ENCODE results near the gene FGFR2. TPM values are rescaled to one million over a fixed set of nuclear protein-coding genes. Genes with fewer than 3 reads are reported as not detected.

The FGFR2 gene
- total RNA-seq, 4 donors from 2014 or later = 41.6 to 79.3 (median 60.5) TPM

- WGBS, 2 donors (ENCODE audit: low coverage in 1 of 2) = 87% methylated on average over 4 of the region's 14 CpGs; no CpG with 5 or more reads in 1 of the 2 donors
- no peaks in the 10 kb centered on the region for H3K9me3 ChIP-seq
- H3K27me3 ChIP-seq = no peaks in the 10 kb centered on the region
- no peaks in the 10 kb centered on the region for H3K36me3 ChIP-seq
- no peak for TF ChIP-seq CTCF (IDR thresholded peaks at IDR 0.05)
- TF ChIP-seq POLR2AphosphoS5 (IDR thresholded peaks at IDR 0.05) = no peak
- no peak for TF ChIP-seq EP300 (IDR thresholded peaks at IDR 0.05)
- TF ChIP-seq POLR2A (IDR thresholded peaks at IDR 0.05) = no peak
- H3K27ac ChIP-seq = no peak overlapping the region
- ATAC-seq = no peak
- H3K4me3 ChIP-seq = no peak overlapping the region
- peaks cover 0 to 20% (median 0%) of the 10 kb centered on the region in 3 donors for H3K4me1 ChIP-seq
Observed at GRCh38 chr10:121465215-121465614, 133.0 kb downstream of the FGFR2 start.

DNA sequence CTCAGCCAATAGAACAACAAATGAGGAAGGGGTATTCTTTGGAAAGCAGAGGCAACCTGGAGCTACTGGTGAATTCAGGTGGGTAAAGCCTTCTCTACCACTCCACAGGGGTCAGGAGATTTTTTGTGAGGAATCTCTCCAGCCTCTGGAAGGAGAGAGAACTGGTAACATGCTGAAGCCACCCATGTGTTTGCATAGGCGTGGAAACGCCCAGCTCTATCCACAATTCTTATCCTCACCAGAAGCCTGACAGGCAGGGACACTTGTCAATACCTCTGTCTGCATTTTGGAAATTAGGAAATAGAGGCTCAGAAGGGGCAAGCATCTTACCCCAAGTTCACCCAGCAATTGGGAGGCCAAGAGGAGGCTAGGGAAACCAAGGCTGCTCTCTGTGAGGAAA lies 133.7 kb downstream of the FGFR2 start:
- no CpG with 5 or more reads among the region's 2 CpGs for WGBS, 2 donors (ENCODE audit: low coverage in 1 of 2)
- no peaks in the 10 kb centered on the region for H3K36me3 ChIP-seq

GRCh38 chr10:121462955-121463354 lies 135.3 kb downstream of the FGFR2 start:
- ATAC-seq = no peak

More for the DNA sequence above, 133.7 kb downstream of the FGFR2 start:
- H3K4me1 ChIP-seq = peaks cover 0 to 27% (median 0%) of the 10 kb centered on the region in 3 donors
- no peak overlapping the region for H3K4me3 ChIP-seq
- no peak for TF ChIP-seq CTCF (IDR thresholded peaks at IDR 0.05)
- no peak for TF ChIP-seq POLR2AphosphoS5 (IDR thresholded peaks at IDR 0.05)
- no peak for TF ChIP-seq EP300 (IDR thresholded peaks at IDR 0.05)
- no peak for TF ChIP-seq POLR2A (IDR thresholded peaks at IDR 0.05)
- no peaks in the 10 kb centered on the region for H3K9me3 ChIP-seq
- H3K27me3 ChIP-seq = no peaks in the 10 kb centered on the region
- ATAC-seq = no peak
- H3K27ac ChIP-seq = no peak overlapping the region

GRCh38 chr10:121462281-121462680 lies 136.0 kb downstream of the FGFR2 start:
- TF ChIP-seq POLR2A (IDR thresholded peaks at IDR 0.05) (no peak), EP300 (IDR thresholded peaks at IDR 0.05) (no peak), POLR2AphosphoS5 (IDR thresholded peaks at IDR 0.05) (no peak), CTCF (IDR thresholded peaks at IDR 0.05) (no peak)
- ATAC-seq = no peak
- no peak overlapping the region for H3K27ac ChIP-seq
- 86 to 92% methylated on average over 3 to 4 of the region's 7 CpGs for WGBS, 2 donors (ENCODE audit: low coverage in 1 of 2)
- H3K36me3 ChIP-seq = no peaks in the 10 kb centered on the region
- no peaks in the 10 kb centered on the region for H3K9me3 ChIP-seq
- H3K4me3 ChIP-seq = no peak overlapping the region
- no peaks in the 10 kb centered on the region for H3K27me3 ChIP-seq
- peaks cover 0 to 35% (median 0%) of the 10 kb centered on the region in 3 donors for H3K4me1 ChIP-seq

More at GRCh38 chr10:121462955-121463354, 135.3 kb downstream of the FGFR2 start:
- no peaks in the 10 kb centered on the region for H3K27me3 ChIP-seq
- peaks cover 0 to 35% (median 0%) of the 10 kb centered on the region in 3 donors for H3K4me1 ChIP-seq
- WGBS, 2 donors (ENCODE audit: low coverage in 1 of 2) = 88 to 96% methylated on average over 2 of the region's 2 CpGs
- H3K27ac ChIP-seq = no peak overlapping the region
- no peaks in the 10 kb centered on the region for H3K36me3 ChIP-seq
- no peak overlapping the region for H3K4me3 ChIP-seq
- TF ChIP-seq POLR2A (IDR thresholded peaks at IDR 0.05) (no peak), CTCF (IDR thresholded peaks at IDR 0.05) (no peak), POLR2AphosphoS5 (IDR thresholded peaks at IDR 0.05) (no peak), EP300 (IDR thresholded peaks at IDR 0.05) (no peak)
- no peaks in the 10 kb centered on the region for H3K9me3 ChIP-seq

DNA sequence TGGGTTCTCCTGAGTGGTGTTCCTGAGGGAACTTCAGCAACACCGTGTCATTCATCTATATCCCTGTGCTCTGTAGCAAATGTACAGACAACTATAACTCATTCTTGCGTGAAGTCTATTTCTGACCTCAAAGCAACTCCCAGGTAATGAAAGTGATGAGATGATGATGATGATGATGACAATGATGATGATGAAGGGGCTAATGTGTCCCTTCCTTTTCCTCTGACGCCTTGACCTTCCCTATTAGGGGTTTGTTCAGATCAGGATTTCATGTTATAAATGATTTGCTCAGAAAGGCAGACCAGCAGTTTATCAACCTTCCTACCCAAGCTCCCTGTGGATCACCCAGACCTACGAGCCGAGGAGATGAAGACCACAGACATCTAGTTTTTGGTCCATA lies 136.9 kb downstream of the FGFR2 start:
- no peaks in the 10 kb centered on the region for H3K27me3 ChIP-seq
- WGBS, 2 donors (ENCODE audit: low coverage in 1 of 2) = 90 to 93% methylated on average over 3 to 5 of the region's 5 CpGs
- H3K4me1 ChIP-seq = peaks cover 0 to 35% (median 0%) of the 10 kb centered on the region in 3 donors
- no peaks in the 10 kb centered on the region for H3K9me3 ChIP-seq
- no peak overlapping the region for H3K4me3 ChIP-seq
- no peaks in the 10 kb centered on the region for H3K36me3 ChIP-seq
- H3K27ac ChIP-seq = peak overlapping the region in 3 of 4 donors; percentile 77 to 85 (median 81)
- TF ChIP-seq POLR2A (IDR thresholded peaks at IDR 0.05) (no peak), EP300 (IDR thresholded peaks at IDR 0.05) (no peak), POLR2AphosphoS5 (IDR thresholded peaks at IDR 0.05) (no peak), CTCF (IDR thresholded peaks at IDR 0.05) (no peak)
- ATAC-seq = no peak
